GM18508 (cell line): ENCODE data around the gene RPUSD1.
"Not testable (repeated sequence)": the region's sequence is repeated elsewhere in the genome, so short reads cannot be mapped to it uniquely, and the experiment has no call there.

ENCODE experiments used
- ATAC-seq: cut with Tn5 transposase; IDR thresholded peaks from one replicate; pipeline ENCODE4 v1.9.1; 2021; ENCODE audit warnings: moderate number of reproducible peaks; ENCODE audit not compliant: insufficient read depth, unreplicated experiment

The RPUSD1 gene, protein sequence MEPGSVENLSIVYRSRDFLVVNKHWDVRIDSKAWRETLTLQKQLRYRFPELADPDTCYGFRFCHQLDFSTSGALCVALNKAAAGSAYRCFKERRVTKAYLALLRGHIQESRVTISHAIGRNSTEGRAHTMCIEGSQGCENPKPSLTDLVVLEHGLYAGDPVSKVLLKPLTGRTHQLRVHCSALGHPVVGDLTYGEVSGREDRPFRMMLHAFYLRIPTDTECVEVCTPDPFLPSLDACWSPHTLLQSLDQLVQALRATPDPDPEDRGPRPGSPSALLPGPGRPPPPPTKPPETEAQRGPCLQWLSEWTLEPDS

DNA sequence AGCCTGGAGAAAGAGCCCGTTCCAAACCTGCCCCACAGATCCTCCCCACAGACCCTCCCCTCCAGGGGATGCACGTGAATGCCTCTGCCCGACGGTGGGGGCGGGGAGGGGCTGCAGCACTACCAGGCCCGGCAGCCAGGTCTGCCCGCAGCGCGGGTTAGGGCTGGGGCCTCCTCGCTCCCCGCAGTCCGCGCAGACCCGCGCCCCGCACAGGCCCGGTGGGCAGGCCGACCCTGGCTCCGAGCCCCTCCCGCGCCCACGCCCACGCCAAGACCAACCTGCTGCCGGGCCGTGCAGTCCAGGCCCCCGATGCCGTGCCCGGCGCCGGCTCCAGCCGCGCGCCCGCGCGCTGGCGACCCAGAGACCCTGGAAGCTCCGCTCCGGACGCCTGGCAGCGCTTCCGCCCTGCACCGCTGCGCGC is at the start of gene RPUSD1:
TSS of gene RPUSD1 (minus strand) at position 404 of the 421 bp plus-strand sequence. CDS start 644 bp downstream, outside the sequence.
- no peak for ATAC-seq

DNA sequence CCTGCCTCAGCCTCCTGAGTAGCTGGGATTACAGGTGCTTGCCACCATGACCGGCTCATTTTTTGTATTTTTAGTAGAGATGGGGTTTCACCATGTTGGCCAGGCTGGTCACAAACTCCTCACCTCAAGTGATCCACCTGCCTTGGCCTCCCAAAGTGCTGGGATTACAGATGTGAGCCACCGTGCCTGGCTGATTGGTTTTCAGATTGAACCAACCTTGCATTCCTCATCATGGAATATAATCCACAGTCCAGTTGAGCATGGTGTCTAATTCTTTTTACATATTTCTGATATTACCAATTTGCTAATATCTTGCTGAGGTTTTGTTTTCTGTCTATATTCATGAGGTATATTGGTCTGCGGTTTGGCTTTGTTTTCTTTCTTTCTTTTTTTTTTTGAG is 48.6 kb upstream of the RPUSD1 start:
- not testable (repeated sequence) for ATAC-seq

DNA sequence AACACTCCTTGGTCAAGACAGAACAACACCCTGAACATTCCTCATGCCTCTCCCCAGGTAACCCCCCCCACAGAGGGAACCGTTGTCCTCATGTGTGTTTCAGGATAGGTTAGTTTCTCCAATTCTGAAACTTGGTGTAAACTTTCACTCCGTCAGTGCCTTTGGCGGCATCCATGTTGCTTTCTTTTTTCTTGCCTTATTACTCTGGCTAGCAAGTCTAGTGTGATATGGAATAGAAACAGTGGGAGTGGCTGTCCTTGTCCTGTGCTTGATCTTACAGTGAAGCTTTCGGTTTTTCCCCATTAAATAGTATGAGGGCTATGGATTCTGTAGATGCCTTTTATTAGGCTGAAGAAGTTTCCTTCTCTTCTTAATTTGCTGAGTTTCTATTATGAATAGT is 48.0 kb upstream of the RPUSD1 start:
- ATAC-seq, result no peak

DNA sequence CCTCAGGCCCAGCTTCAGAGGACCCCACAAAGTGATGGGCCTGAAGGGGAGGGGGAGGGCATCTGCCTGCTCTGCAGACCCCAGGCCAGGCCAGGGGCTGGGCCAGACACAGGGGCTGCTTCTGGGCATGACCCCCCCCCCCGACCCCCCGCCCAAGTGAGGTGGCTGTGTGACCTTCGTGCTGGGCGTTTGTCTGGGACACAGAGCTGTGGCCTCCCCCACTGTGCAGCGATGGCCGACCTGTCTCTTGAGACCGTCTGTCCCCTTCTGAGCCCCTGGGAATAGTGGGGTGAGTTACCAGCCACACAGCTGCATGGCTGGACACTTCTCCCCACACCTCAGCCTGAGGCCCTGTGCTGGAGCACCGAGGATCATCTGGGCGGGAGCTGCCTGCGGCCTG is 47.2 kb upstream of the RPUSD1 start:
- no peak for ATAC-seq

DNA sequence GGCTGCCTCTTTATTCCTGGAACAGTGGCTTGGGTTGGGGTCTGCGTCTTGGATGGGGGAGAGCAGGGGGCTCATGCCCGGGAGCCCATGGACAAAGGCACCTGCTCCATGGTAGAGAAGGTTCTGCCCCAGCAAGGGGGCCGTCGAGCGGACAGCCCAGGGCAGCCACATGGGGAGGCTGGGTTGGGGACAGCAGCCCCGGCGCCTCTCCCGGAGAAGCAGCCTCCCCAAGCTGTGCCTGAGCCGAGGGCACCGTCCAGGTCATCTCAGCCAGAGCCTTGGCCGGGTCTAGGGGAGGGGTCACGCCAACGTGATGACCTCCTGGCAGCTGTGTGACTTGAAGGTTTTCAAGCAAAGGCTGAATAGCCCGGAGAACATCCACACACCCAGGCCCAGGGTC is 45.2 kb upstream of the RPUSD1 start:
- ATAC-seq, result no peak

DNA sequence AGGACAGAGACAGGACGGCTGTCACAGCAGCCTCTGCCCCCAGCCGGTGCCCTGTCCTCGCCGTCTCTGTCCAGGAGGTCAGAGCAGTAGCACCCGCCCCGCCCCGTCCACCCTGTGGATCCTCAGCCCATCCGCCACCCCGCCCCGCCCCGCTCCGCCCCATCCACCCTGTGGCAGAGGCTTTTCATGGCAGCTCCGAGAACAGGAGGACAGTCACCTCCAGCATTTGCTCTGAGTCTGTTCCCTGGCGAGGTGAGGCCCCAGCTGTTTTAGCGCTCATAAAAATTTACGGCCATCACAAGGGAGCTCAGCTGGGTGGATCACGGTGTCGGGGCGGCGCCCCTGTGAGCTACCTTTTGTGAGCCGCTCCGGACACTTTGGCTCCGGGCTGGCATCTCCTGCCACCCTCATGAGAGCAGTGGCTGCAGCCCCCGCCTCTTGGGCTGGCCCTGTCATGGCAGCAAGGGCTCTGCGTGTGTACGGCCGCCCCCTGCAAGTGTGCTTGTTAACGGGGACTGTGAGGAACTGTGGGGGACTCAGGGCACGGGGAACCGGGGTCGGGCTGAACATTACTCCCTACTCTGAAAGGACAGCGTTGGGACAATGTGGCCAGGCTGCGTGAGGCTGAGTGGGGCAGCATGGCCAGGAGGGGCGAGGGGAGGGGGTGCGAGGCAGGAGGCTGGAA is 44.6 kb upstream of the RPUSD1 start:
- ATAC-seq, result no peak

DNA sequence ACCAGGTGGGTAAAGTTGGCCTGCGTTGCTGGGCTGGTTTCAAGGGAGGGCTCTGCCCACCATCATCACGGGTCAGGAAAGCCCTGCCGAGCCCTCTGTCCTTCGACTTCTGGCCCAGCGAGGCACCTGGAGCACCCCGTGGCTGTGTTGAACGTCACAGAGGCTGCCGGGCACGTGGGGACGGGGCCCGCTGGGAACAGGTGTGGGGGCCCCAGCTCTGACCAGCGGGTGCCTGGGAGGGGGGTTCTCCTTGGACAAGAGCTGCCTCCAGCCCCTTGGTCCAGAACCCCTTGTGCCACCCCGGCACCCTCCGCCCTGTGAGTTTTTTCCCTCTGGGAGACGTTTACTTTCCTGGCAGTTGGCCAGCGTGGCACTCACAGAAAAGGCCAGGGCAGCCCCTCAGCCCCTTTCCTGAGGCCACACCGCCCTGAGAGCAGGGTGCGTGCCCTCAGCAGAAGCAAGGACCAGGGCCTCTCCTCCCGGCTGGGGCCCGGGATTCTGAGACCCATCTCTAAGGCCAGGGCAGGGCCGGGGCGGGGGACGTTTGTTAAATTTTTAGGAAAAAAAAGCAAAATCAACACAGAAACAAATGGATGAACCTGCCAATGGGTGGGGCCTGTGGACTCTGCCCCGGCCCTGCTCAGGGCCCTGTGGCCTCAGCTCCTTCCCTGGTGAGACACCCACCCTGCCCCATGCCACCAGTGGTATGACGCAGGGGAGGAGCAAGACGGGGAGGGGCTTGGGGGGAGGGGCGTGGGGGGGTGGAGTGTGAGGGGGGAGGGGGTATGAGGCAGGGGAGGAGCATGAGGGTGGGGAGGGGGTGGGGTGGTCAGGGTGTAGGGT is 43.6 kb upstream of the RPUSD1 start:
- ATAC-seq, result no peak

DNA sequence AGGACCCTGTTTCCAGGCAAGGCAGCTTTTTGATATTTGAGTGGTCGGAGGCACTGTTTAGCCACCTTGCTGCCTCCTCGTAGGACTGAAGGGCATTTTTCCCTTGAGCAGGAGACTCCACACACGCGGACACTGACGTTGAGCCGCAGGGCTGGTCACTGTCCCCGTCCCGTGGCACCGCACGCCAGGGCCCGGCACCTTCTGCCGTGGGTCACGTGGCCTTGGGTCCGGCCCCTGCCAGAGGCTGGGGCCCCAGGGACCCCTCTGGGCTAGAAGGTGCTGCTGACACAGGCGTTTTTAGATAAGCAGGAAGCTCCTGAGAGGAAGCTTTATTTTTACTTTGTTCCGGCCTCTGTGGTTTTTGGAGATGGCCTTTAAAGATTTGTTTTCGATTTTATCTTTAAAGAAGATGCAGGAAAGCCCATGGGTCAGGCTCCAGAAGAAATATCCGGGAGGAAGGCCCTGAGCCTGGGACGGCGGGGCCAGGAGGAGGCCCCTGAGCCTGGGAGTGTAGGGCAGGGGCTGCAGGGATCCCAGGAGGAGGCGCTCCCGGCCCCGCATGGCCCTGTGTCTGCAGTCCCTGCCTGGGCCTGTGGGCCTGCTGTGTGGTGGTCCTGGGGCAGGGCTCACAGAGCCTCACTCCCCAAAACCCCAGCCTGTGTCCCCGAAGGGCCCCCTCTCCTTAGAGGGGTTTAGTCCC is 42.8 kb upstream of the RPUSD1 start:
- ATAC-seq, result no peak

DNA sequence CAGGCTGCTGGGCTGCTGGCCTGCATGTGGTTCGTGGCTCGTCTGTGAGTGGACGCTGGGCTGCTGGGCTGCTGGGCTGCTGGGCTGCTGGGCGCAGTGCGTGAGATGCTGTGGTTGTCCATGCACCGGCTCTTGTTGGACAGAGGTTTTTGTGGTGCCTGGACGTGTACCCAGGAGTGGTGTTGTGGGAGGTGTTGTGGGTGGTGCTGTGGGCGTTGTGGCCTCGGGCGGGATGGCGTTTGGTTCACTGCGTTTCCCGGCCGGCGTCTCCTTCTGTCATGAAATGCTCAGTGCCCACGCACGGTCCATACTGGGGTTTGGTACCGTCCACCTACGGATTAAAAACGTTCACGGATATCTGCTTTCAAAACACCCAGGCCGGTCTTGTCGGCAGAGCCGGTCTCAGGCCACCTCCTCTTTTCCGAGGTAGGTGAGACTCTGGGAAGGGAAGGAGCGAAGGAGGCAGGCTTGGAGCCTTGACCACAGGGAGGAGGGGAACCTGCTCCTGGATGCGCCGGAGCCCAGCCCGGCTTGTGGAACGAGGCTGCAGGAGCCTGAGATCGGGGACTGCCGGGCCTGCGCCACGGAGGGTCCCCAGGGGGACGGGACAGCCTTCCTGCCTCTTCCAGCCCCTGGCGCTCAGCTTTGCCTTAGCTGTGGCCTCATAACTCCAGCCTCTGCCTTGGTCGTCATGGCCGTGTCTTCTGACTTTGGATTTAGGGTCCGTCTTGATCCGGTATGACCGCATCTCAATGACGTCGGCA is 42.1 kb upstream of the RPUSD1 start:
- ATAC-seq, result no peak

DNA sequence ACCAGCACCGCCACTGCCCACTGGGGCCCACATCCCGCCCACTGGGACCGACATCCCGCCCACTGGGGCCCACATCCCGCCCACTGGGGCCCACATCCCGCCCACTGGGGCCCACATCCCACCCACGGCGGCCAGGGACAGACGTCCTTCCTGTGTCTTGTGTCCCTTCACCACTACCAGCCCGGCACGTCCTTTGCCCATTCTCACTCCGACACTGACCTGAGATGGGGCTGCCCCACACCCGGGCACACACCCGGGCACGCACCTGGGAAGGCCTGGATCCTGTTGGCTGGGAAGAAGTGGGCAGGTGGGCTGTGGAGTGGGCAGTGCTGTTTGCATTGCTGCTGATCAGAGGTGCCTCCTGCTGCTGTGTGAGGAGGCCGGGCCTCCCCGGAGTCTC is 40.7 kb upstream of the RPUSD1 start:
- ATAC-seq, result no peak

DNA sequence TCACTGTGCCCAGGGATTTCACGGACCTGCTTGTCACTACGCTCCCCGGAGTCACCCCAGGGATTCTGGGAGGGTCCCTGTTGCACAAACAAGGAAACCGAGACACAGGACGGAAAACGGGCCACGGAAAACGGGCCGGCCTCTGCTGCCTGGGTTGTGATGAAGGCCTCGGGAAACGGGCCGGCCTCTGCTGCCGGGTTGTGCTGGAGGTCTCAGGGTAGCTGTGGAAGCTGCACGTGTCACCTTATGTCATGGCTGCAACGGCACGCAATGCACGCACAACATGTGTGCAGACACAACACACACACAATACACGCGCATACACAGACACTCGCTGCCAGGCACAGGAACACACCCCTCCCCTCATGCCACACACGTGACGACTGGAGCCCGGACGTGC is 39.3 kb upstream of the RPUSD1 start:
- ATAC-seq, result no peak

DNA sequence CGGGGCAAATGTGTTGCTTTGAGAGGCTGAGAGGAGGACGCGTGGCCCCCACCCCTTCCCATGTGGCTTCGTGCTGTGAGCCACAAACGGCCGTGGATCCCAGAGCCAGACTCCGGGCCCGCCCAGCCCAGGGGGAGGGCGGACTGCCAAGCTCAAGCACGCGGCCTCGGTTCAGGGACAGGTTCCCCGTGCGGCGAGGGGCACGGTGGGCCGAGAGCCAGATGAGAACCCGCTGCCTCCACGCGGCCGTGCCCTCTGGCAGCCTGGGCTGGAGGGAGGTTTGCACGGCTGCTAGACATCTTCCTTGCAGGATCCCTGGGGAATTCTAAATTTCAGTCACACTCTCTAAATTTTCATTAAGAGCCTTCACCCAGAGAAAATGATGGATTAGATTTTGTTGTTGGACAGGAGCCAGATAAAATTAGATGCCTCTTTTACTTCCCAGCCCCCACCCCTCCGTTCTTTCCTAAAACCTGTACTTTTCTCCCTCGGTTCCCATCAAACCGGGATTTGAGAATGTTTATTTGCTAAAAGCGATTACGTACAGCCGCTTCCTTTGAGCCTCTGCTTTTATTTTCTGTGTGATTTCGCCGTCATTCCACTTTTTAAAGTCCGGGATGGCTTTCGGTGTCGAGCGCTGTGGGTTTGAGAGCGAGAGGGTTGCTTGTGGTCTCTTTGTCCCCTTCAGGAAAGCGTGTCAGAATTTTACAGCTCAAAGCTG is 37.3 kb upstream of the RPUSD1 start:
- ATAC-seq, result no peak

DNA sequence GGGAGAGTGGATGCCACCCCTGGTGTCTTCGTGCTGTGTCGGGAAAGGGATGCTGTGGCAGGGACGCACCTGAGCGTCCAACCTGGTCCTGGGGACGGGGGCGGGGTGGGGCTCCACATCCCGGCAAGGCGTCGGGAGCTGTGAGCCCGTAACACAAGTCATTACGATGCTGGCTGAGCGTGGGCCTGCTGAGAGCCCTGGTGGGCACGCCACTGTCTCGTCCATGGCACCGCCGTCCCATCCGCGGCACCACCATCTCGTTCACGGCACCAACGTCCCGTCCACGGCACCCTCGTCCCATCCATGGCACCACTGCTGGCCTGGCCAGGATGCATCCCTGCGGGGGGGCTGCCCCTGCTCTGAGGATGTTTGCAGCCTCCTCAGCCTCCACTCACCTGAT is 36.4 kb upstream of the RPUSD1 start:
- no peak for ATAC-seq

DNA sequence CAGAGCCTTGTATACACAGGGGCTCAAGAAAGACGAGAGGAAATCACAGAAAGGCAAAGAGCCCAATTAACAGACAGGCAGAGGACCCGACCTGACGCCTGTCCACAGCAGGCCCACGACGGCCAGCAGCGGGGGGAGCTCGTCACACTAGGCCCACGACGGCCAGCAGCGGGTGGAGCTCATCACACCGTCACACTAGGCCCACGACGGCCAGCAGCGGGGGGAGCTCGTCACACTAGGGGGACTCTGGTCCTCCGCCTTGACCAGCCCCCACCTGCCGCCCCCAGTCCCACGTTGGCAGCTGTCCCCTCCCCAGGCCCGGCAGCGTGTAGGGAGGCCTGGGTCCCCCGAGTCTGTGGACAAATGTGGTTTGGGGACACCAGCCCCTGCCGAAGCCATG is 36.0 kb upstream of the RPUSD1 start:
- no peak for ATAC-seq

DNA sequence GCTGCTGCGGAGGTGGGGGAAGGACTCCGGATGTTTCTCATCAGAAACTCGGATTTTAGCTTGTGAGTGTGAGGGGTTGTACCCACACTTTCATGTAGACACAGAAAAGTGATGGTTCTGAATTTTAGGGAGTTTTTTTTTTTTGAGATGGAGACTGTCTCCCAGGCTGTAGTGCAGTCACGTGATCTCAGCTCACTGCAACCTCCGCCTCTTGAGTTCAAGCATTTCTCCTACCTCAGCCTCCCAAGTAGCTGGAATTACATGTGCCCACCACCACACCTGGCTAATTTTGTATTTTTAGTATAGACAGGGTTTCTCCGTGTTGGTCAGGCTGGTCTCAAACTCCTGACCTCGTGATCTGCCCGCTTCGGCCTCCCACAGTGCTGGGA is 34.7 kb upstream of the RPUSD1 start:
- no peak for ATAC-seq

DNA sequence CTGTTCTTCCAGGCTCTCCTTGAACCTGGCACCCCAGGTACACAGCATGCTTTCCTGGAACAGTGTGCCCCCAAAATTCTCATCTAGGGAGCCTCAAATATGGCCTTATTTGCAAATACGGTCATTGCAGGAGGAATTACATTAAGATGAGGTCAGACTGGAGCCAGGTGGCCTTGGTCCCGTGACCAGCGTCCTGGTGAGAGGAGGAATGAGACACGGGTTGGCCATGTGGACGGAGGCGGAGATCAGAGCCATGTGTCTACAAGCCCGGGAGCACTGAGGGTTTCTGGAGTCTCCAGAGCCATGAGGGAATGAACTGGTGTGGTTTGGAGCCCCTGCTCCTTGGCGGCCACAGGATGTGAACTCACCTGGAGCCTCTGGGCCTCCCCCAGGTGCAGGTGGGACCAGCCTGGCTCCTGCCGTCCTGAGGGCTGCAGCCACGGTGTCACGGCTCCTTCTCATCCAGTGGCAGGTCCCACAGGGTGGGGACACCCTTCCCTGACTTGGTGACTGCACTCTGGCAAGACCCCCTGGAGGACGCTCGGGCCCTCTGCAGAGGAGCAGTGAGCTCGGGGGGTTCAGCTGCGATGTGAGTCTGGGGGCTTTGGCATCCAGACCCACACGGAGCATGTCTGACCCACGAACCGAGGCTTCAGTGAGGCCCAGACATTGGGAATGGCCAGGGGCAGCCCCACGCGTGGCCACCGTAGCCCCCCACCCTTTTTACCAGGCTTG is 34.2 kb upstream of the RPUSD1 start:
- no peak for ATAC-seq

DNA sequence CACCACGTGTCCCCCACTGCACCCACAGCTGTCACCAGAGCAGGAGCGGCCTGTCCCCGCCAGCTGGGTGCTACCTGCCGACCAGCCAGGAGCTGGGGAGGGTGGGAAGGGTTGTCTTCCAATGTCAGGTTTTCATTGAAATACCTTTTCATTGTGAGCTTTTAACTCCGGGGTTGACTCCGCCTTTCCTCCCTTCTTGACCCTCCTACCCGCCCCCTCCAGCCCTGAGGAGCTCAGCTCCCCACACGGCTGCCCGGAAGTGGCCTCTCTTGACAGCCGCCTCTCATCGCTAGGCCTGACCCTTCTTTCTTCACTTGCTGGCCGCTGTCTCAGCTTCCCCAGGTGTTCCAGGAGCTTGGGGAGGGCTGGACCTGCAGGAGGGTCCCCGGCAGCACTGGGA is 33.6 kb upstream of the RPUSD1 start:
- no peak for ATAC-seq

DNA sequence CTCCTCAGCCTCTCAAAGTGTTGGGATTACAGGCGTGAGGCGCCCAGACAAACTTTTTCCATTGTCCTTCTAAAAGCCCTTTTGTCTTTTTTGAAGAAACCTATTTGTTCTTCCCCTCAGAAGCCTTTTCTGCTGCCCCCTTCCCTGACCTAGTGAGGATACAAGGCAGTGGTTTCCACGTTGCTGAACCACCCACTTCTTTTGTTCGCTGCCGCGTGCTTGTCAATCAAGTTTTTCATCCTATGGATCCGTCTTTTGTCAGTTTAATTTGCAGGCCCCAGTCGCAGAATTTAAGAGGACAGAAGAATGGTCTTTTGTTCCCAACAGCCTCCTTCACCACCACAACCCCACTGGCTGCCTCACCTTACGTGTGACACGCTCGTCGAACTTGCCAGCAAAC is 32.6 kb upstream of the RPUSD1 start:
- no peak for ATAC-seq

DNA sequence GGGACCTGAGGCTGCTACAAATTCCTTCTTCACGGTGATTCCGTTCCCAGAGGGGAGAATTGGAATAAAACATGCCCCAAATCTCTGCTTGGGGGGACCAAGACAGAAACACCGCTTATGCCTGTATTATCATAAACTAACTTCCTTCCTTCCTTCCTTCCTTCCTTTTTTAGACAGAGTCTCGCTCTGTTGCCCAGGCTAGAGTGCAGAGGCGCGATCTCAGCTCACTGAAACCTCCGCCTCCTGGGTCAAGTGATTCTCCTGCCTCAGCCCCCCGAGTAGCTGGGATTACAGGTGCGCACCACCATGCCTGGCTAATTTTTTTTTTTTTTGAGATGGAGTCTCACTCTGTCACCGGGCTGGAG is 31.8 kb upstream of the RPUSD1 start:
- ATAC-seq, result not testable (repeated sequence)
